Fibroblast of villous mesenchyme (primary cell): ENCODE measurements around the gene MFSD6L. TPM values are rescaled to one million over a fixed set of nuclear protein-coding genes. Genes with fewer than 3 reads are reported as not detected.

Source experiments
- DNase-seq: peaks from one replicate; pipeline ENCODE4 v3.0.0-alpha.2; 2010; ENCODE audit warnings: low read depth
- H3K4me3 ChIP-seq: 2 replicates; pipeline ENCODE4 v1.5.1; 2011; ENCODE audit warnings: low read depth, mild to moderate bottlenecking, low read length
- CTCF ChIP-seq: IDR thresholded peaks from 2 replicates; pipeline ENCODE4 v1.5.1; 2012; ENCODE audit warnings: low read depth, mild to moderate bottlenecking, low read length; ENCODE audit not compliant: insufficient read depth
- total RNA-seq: library from RNA; depleted of rRNA; stranded (reverse); fragments of >200 nt; gene quantifications from 2 replicates; pipeline ENCODE4 v1.2.3, GENCODE V29; 2012

The MFSD6L gene
- total RNA-seq, 1 donor, result not detected

GRCh38 chr17:8832711-8833352 lies 33.7 kb upstream of the MFSD6L start:
- DNase-seq, result no peak

GRCh38 chr17:8831234-8831849 lies 32.2 kb upstream of the MFSD6L start:
- DNase-seq, result no peak
- H3K4me3 ChIP-seq, result no peak overlapping the region
- TF ChIP-seq CTCF, result no peak

More at GRCh38 chr17:8832711-8833352, 33.7 kb upstream of the MFSD6L start:
- TF ChIP-seq CTCF, result peak; percentile 32
- H3K4me3 ChIP-seq, result no peak overlapping the region

- no peak for DNase-seq
- H3K4me3 ChIP-seq, result no peak overlapping the region
- TF ChIP-seq CTCF, result no peak
Observed at GRCh38 chr17:8830141-8830540, 31.0 kb upstream of the MFSD6L start.

GRCh38 chr17:8829036-8829941 lies 30.1 kb upstream of the MFSD6L start:
- TF ChIP-seq CTCF, result no peak
- DNase-seq, result no peak
- no peak overlapping the region for H3K4me3 ChIP-seq

- H3K4me3 ChIP-seq, result no peak overlapping the region
- DNase-seq, result no peak
- TF ChIP-seq CTCF, result no peak
Observed at GRCh38 chr17:8828517-8828875, 29.3 kb upstream of the MFSD6L start.

- H3K4me3 ChIP-seq, result no peak overlapping the region
- DNase-seq, result no peak
- no peak for TF ChIP-seq CTCF
Observed at GRCh38 chr17:8826808-8827435, 27.8 kb upstream of the MFSD6L start.
